Measurements from ENCODE around the gene RNF217.

Gene RNF217

DNA sequence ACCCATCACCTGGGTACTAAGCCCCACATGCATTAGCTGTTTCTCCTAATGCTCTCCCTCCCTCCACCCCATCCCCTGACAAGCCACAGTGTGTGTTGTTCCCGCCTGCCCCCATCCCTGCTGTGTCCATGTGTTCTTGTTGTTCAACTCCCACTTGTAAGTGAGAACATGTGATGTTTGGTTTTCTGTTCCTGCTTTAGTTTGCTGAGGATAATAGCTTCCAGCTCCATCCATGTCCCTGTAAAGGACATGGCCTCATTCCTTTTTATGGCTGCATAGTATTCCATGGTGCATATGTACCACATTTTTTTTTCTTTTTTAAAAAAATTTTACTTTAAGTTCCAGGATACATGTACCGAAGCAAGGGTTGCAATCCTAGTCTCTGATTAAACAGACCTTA, 76.7 kb downstream of the RNF217 start:
- no peak overlapping the region for H3K4me3 ChIP-seq (ENCODE audit: low read depth, low read length)
- no peak for DNase-seq (ENCODE audit: low read depth)
- TF ChIP-seq CTCF (conservative IDR thresholded peaks at IDR 0.05; ENCODE audit: low read depth, low read length), result no peak

GRCh38 chr6:125041740-125042459, 79.7 kb downstream of the RNF217 start:
- TF ChIP-seq CTCF (conservative IDR thresholded peaks at IDR 0.05; ENCODE audit: low read depth, low read length), result no peak
- DNase-seq (ENCODE audit: low read depth), result no peak

GRCh38 chr6:125044066-125044465, 81.8 kb downstream of the RNF217 start:
- no peak for TF ChIP-seq CTCF (conservative IDR thresholded peaks at IDR 0.05; ENCODE audit: low read depth, low read length)
- DNase-seq (ENCODE audit: low read depth), result no peak
- H3K4me3 ChIP-seq (ENCODE audit: low read depth, low read length), result no peak overlapping the region

More at GRCh38 chr6:125041740-125042459, 79.7 kb downstream of the RNF217 start:
- no peak overlapping the region for H3K4me3 ChIP-seq (ENCODE audit: low read depth, low read length)

DNA sequence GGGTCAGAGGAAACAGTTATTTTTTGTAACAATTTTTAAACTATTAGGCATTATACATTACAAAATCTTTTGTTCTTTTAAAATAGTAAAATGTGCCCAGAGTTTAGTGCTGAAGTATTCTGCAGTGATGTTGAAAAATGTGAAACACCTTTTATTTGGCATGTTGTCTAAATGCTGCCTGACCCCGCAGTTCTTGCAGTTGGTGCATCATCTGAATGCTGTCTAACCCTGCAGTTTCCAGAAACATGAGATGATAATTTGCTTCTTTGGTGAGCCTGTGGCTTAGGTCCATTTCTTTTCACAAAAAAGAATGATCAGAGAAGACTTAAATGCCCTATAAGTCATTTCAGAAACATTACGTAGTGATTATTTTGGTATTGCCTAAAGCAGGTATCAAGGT, 82.4 kb downstream of the RNF217 start:
- DNase-seq (ENCODE audit: low read depth), result no peak
- no peak for TF ChIP-seq CTCF (conservative IDR thresholded peaks at IDR 0.05; ENCODE audit: low read depth, low read length)
- no peak overlapping the region for H3K4me3 ChIP-seq (ENCODE audit: low read depth, low read length)

- H3K4me3 ChIP-seq (ENCODE audit: low read depth, low read length), result no peak overlapping the region
- no peak for DNase-seq (ENCODE audit: low read depth)
- no peak for TF ChIP-seq CTCF (conservative IDR thresholded peaks at IDR 0.05; ENCODE audit: low read depth, low read length)
Measured at GRCh38 chr6:125046107-125046925, 84.1 kb downstream of the RNF217 start.

- no peak for DNase-seq (ENCODE audit: low read depth)
- H3K4me3 ChIP-seq (ENCODE audit: low read depth, low read length), result no peak overlapping the region
- TF ChIP-seq CTCF (conservative IDR thresholded peaks at IDR 0.05; ENCODE audit: low read depth, low read length), result no peak
Measured at GRCh38 chr6:125048274-125048673, 86.0 kb downstream of the RNF217 start.
